BE2C (cell line): ENCODE measurements around the gene MED13.

Experiments
- DNase-seq: peaks from one replicate; pipeline ENCODE4 v3.0.0-alpha.2; 2020
- H3K27me3 ChIP-seq: fragments of 250-450 bp; sonication (Bioruptor Pico); 2 replicates; pipeline ENCODE4 v1.5.1; 2020; ENCODE audit warnings: mild to moderate bottlenecking
- H3K36me3 ChIP-seq: fragments of 250-450 bp; sonication (Bioruptor Pico); 2 replicates; pipeline ENCODE4 v1.5.1; 2020; ENCODE audit warnings: mild to moderate bottlenecking
- H3K4me1 ChIP-seq: fragments of 250-450 bp; sonication (Bioruptor Pico); 2 replicates; pipeline ENCODE4 v1.5.1; 2020
- H3K4me3 ChIP-seq: 2 replicates; pipeline ENCODE4 v1.5.1; 2011; ENCODE audit warnings: low read depth, low read length
- H3K9me3 ChIP-seq: fragments of 250-450 bp; sonication (Bioruptor Pico); 2 replicates; pipeline ENCODE4 v1.5.1; 2020
- TF ChIP-seq, protein P1 (sequence below): IDR thresholded peaks from 2 replicates; pipeline ENCODE4 v1.5.1; 2012; ENCODE audit warnings: mild to moderate bottlenecking, low read depth, low read length

The MED13 gene

DNA sequence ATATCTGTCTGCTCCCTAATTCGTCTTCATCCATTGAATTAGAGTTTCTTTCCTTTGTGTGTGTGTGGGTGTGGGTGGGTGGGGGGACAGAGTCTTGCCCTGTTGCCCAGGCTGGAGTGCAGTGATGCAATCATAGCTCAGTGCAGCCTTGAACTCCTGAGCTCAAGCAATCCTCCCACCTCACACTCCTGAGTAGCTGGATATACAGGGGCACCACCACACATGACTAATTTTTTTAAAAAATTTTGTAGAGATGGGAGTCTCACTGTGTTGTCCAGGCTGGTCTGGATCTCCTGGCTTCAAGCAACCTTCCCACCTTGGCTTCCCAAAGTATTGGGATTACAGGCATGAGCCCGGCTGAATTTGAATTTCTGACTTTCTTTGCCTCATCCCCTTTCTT is 34.5 kb upstream of the MED13 start:
- no peak overlapping the region for H3K4me3 ChIP-seq
- H3K4me1 ChIP-seq = no peaks in the 10 kb centered on the region
- TF ChIP-seq, protein P1, sequence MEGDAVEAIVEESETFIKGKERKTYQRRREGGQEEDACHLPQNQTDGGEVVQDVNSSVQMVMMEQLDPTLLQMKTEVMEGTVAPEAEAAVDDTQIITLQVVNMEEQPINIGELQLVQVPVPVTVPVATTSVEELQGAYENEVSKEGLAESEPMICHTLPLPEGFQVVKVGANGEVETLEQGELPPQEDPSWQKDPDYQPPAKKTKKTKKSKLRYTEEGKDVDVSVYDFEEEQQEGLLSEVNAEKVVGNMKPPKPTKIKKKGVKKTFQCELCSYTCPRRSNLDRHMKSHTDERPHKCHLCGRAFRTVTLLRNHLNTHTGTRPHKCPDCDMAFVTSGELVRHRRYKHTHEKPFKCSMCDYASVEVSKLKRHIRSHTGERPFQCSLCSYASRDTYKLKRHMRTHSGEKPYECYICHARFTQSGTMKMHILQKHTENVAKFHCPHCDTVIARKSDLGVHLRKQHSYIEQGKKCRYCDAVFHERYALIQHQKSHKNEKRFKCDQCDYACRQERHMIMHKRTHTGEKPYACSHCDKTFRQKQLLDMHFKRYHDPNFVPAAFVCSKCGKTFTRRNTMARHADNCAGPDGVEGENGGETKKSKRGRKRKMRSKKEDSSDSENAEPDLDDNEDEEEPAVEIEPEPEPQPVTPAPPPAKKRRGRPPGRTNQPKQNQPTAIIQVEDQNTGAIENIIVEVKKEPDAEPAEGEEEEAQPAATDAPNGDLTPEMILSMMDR = no peak
- no peaks in the 10 kb centered on the region for H3K27me3 ChIP-seq
- no peak for DNase-seq
- H3K36me3 ChIP-seq = no peaks in the 10 kb centered on the region
- H3K9me3 ChIP-seq = no peaks in the 10 kb centered on the region

DNA sequence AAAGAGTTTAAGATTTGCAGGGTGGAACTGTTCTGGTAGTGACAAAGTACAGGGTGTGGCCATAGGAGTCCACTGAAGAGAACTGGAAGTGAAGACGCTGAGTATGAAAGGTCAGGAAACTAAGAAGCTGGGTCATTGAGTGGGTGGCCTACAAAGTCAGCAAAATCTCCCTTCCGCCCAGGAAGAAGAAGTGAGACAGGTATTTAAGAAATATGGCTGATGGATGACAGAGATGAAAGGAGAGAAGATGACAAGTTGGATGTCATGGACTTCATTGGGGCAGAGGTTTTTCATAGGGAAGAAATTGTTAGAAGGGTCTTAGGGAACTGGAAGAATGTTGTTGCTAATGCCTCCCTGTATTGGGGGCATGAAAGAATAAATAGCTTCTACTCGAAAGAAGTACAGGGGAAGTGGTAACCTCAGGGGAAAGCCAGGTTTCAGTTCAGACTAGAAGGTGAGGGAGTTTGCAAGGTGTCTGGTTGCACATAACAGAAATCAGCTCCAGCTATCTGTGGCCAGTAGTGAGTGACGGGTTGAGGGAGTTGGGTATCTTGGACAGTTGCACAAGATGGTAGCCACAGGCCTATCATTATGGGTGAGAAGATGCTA is 33.6 kb upstream of the MED13 start:
- H3K4me3 ChIP-seq = no peak overlapping the region
- H3K36me3 ChIP-seq = no peaks in the 10 kb centered on the region
- TF ChIP-seq, protein P1 = no peak
- DNase-seq = no peak
- no peaks in the 10 kb centered on the region for H3K9me3 ChIP-seq
- H3K27me3 ChIP-seq = no peaks in the 10 kb centered on the region
- H3K4me1 ChIP-seq = peaks cover 1% of the 10 kb centered on the region; the same call in 1 of the 2 replicates

DNA sequence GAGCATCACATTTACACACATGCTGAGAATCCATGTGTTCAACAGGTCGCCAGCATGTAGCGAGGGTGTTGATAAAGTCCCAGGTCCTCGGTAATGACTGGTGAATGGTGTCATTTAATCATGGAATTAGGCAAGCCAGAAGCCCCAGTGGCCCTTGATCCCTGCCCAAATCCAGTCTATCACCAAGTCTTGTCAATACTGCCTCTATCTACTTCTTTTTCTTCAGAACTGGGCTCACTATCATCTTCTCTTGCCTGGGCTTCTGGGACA is 31.3 kb upstream of the MED13 start:
- Histone ChIP-seq H3K4me3 (no peak overlapping the region), H3K4me1 (peaks cover 12% of the 10 kb centered on the region), H3K36me3 (no peaks in the 10 kb centered on the region), H3K9me3 (no peaks in the 10 kb centered on the region), H3K27me3 (no peaks in the 10 kb centered on the region)
- TF ChIP-seq, protein P1 = no peak
- DNase-seq = no peak

DNA sequence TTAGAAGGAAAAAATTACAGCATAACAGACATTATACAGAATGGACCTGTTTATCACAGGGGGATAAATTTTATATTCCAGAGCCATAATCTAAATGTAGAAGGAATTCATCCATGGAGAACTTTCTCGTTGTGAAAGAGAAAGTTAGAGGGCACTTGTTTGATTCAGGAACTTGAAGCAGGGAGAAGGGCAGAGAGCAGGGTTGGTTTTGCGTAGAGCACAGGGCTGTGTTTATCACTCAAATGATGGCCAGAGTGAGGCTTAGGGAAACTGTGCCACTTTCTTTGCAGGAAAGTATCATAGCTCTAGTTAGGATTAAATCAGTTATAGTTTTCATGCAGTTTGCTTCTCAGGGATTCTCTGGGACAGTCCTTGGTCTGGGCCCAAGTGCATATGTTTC is 29.1 kb upstream of the MED13 start:
- Histone ChIP-seq H3K9me3 (no peaks in the 10 kb centered on the region), H3K27me3 (no peaks in the 10 kb centered on the region), H3K4me3 (0 out of 2 replicates have a peak overlapping the region, but pooled peaks have one; percentile 0), H3K36me3 (no peaks in the 10 kb centered on the region), H3K4me1 (peaks cover 12% of the 10 kb centered on the region)
- DNase-seq = no peak
- TF ChIP-seq, protein P1 = no peak

DNA sequence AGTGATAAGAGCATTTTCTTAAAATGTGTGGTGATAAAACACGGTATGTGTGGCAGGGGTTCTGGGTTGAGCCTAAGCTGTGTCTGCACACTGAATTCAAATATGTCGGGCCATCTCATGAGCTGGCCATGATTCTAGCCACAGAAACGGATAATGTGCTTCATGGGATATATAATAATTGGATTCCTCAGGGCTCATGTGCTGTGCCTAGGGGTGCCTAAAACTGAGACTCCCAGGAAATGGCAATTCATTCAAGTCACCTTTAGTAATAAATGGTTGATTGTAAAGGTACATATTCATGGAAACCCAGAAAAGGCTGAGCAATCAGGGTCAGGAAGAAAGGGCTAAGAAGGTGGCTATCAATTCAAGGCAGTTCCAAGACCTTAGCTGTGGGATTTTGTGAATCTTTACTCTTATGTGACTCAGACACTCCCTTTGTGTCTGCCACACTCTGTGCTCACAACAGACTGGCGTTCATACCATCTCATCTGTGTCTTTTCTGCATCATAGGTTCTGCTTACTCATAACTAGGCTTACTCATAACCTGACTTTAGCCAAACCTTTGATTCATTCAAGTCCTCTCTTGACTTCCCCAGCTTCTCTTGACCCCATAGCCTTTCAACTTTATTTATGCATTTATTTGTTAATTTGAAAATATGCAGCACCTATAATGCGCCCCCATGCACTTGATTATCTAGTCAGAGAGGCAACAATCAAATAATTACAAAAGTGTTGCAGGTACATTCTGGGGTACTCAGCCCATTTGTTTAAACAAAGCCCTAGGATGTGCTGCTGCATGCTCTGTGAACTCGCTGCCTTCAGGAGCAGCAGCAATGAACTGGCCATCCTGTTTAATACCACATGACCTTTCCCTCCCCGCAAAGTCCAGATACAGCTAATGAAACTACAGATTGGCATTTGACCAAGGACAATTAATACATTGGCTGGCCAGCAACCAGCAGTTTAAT is 28.4 kb upstream of the MED13 start:
- Histone ChIP-seq H3K36me3 (no peaks in the 10 kb centered on the region), H3K4me1 (peaks cover 12% of the 10 kb centered on the region), H3K9me3 (no peaks in the 10 kb centered on the region), H3K4me3 (peak overlapping the region; percentile 0; the same call in 1 of the 2 replicates), H3K27me3 (no peaks in the 10 kb centered on the region)
- peak; percentile 42 for DNase-seq
- TF ChIP-seq, protein P1 = no peak

DNA sequence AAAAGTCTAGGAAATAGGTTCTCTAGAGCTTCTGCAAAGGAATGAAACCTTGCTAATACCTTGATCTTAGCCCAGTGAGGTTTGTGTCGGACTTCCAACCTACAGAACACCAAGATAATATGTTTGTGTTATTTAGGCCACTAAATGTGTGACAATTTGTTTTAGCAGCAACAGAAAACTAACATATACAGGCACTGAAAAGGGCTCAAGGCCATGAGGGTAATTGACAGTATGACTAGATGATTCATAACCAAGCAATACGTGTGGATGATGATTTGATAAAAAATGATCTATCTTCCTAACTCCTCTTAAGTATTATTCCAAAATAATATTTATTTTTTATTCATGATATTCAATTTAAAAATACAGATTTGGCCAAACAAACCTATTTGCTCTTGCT is 27.7 kb upstream of the MED13 start:
- Histone ChIP-seq H3K4me1 (peaks cover 12% of the 10 kb centered on the region), H3K9me3 (no peaks in the 10 kb centered on the region), H3K4me3 (no peak overlapping the region), H3K27me3 (no peaks in the 10 kb centered on the region), H3K36me3 (no peaks in the 10 kb centered on the region)
- TF ChIP-seq, protein P1 = no peak
- no peak for DNase-seq
